GM12878 (cell line): ENCODE data around the gene BRD3. TPM values are rescaled to one million over a fixed set of nuclear protein-coding genes. Genes with fewer than 3 reads are reported as not detected.

Source experiments
- ATAC-seq: fragments of 200-7000 bp; cut with Tn5 transposase; 3 replicates; pipeline ENCODE4 v1.9.1; 2020; ENCODE audit warnings: mild to moderate bottlenecking, moderate library complexity
- BruUV-seq: library from RNA; stranded (reverse); fragments of 400-500 nt; replicated peaks from 2 replicates; lab custom pipeline; 2021; lab: Mats Ljungman, UMichigan
- CTCF ChIA-PET: fragments of 300-600 bp; sonication (Branson Sonifier 250); formaldehyde crosslinking; extraction: SDS; loops from one replicate; lab custom pipeline; 2021; ENCODE audit warnings: inconsistent platforms; lab: Yijun Ruan, JAX
- POLR2A ChIA-PET: fragments of 350-600 bp; formaldehyde crosslinking; extraction: SDS; loops from one replicate; lab custom pipeline; 2021; ENCODE audit warnings: inconsistent platforms; lab: Charles Lee
- RAD21 ChIA-PET: fragments of 300-600 bp; sonication (Branson Sonifier 250); formaldehyde crosslinking; loops from one replicate; lab custom pipeline; 2023; ENCODE audit warnings: antibody characterized with exemption; ENCODE audit not compliant: unreplicated experiment; lab: Charles Lee
- SMC1A ChIA-PET: fragments of 300-600 bp; sonication (Branson Sonifier 250); formaldehyde crosslinking; loops from one replicate; lab custom pipeline; 2023; ENCODE audit not compliant: unreplicated experiment, uncharacterized antibody; lab: Charles Lee
- DNase-seq: peaks from one replicate; pipeline ENCODE4 v3.0.0-alpha.2; 2011; ENCODE audit warnings: low read depth, low spot score
- FAIRE-seq: peaks from 3 replicates; lab custom pipeline; 2011; peaks lifted over from hg19 to GRCh38; lab: Jason Lieb, UNC
- H2AFZ ChIP-seq: 2 replicates; pipeline ENCODE4 v1.6.0; 2011; ENCODE audit warnings: low read depth, low read length, control low read depth; ENCODE audit not compliant: control insufficient read depth
- H3K27ac ChIP-seq: 2 replicates; pipeline ENCODE4 v1.5.1; 2011; ENCODE audit warnings: control low read depth; ENCODE audit not compliant: control insufficient read depth, insufficient read depth
- H3K27me3 ChIP-seq, 2 experiments: replicated peaks in 1 of 2; 2 replicates each; pipeline versions ENCODE4 v1.6.0 to v1.6.1; 2011; ENCODE audit warnings: low read length in 1 of 2; ENCODE audit not compliant: control insufficient read depth in 2 of 2, insufficient read depth in 2 of 2
- H3K36me3 ChIP-seq, 2 experiments: 2 replicates each; pipeline ENCODE4 v1.5.1; 2011; ENCODE audit warnings: low read length in 1 of 2; ENCODE audit not compliant: control insufficient read depth in 2 of 2, insufficient read depth in 2 of 2
- H3K4me1 ChIP-seq: 2 replicates; pipeline ENCODE4 v1.6.1; 2011; ENCODE audit warnings: mild to moderate bottlenecking, low read length, moderate library complexity, mixed read lengths; ENCODE audit not compliant: control insufficient read depth, insufficient read depth
- H3K4me2 ChIP-seq: 2 replicates; pipeline ENCODE4 v1.6.0; 2011; ENCODE audit warnings: control low read depth; ENCODE audit not compliant: control insufficient read depth, insufficient read depth
- H3K4me3 ChIP-seq: fragments of 200-600 bp; sonication (generic); 2 replicates; pipeline ENCODE4 v1.5.1; 2016
- H3K79me2 ChIP-seq: 2 replicates; pipeline ENCODE4 v1.6.0; 2011; ENCODE audit warnings: low read length; ENCODE audit not compliant: control insufficient read depth, insufficient read depth
- H3K9ac ChIP-seq: 2 replicates; pipeline ENCODE4 v1.8.0; 2011; ENCODE audit warnings: low read length, control low read depth, mixed read lengths; ENCODE audit not compliant: control insufficient read depth, insufficient read depth
- H3K9me3 ChIP-seq: replicated peaks from 3 replicates; pipeline ENCODE4 v1.5.1; 2011; ENCODE audit warnings: mild to moderate bottlenecking, low read length; ENCODE audit not compliant: control insufficient read depth, insufficient read depth
- H4K20me1 ChIP-seq: 2 replicates; pipeline ENCODE4 v1.6.0; 2011; ENCODE audit not compliant: control insufficient read depth, insufficient read depth
- BACH1 ChIP-seq: fragments of 450-650 bp; IDR thresholded peaks from 2 replicates; pipeline ENCODE4 v1.6.1; 2017; ENCODE audit warnings: mild to moderate bottlenecking, borderline replicate concordance
- BRCA1 ChIP-seq: IDR thresholded peaks from 2 replicates; pipeline ENCODE4 v1.6.1; 2011; ENCODE audit warnings: low read depth, low read length, improper control_type of control experiment
- HCFC1 ChIP-seq: fragments of 150-350 bp; IDR thresholded peaks from 2 replicates; pipeline ENCODE4 v1.6.1; 2014; ENCODE audit warnings: low read length
- IKZF2 ChIP-seq, 2 experiments: fragments of 450-650 bp; IDR thresholded peaks; 2 replicates each; pipeline ENCODE4 v1.6.1; 2017; ENCODE audit warnings: mild to moderate bottlenecking in 2 of 2, moderate library complexity in 2 of 2
- MYB ChIP-seq: fragments of 150-350 bp; IDR thresholded peaks from 2 replicates; pipeline ENCODE4 v1.6.1; 2014; ENCODE audit warnings: mild to moderate bottlenecking, low read depth, low read length, borderline replicate concordance
- NFXL1 ChIP-seq: fragments of 450-650 bp; IDR thresholded peaks from 2 replicates; pipeline ENCODE4 v1.6.1; 2017; ENCODE audit warnings: antibody characterized with exemption, mild to moderate bottlenecking, borderline replicate concordance
- RAD51 ChIP-seq: fragments of 450-650 bp; IDR thresholded peaks from 2 replicates; pipeline ENCODE4 v1.6.1; 2016; ENCODE audit warnings: moderate library complexity, mild to moderate bottlenecking, inconsistent platforms
- SP1 ChIP-seq: IDR thresholded peaks from one replicate; pipeline ENCODE4 v1.6.1; 2011; ENCODE audit warnings: low read depth, low read length
- SPI1 ChIP-seq: IDR thresholded peaks from 2 replicates; pipeline ENCODE4 v1.6.1; 2011; ENCODE audit warnings: low read depth, mild to moderate bottlenecking, low read length, moderate library complexity, borderline replicate concordance; ENCODE audit not compliant: insufficient read depth
- STAT3 ChIP-seq: IDR thresholded peaks from 2 replicates; pipeline ENCODE4 v1.6.1; 2011; ENCODE audit warnings: low read depth, low read length, improper control_type of control experiment
- SUZ12 ChIP-seq: fragments of 200-600 bp; sonication (generic); IDR thresholded peaks from one replicate; pipeline ENCODE4 v1.6.1; 2018; ENCODE audit warnings: antibody characterized with exemption, mild to moderate bottlenecking; ENCODE audit not compliant: unreplicated experiment
- TARDBP ChIP-seq: IDR thresholded peaks from 2 replicates; pipeline ENCODE4 v1.6.1; 2016; ENCODE audit warnings: borderline replicate concordance
- WRNIP1 ChIP-seq: IDR thresholded peaks from 2 replicates; pipeline ENCODE4 v1.6.1; 2011; ENCODE audit warnings: low read depth, low read length, improper control_type of control experiment, borderline replicate concordance
- WGBS: methylation state at CpG from one replicate; pipeline ENCODE4 v1.1.6; 2016; ENCODE audit warnings: low lambda C conversion rate; ENCODE audit not compliant: insufficient replicate concordance, insufficient coverage; ENCODE audit errors: missing lambda C conversion rate; 5-methylcytosine and 5-hydroxymethylcytosine counted together
- in situ Hi-C: fragments of 300-500 bp; cut with MboI; formaldehyde crosslinking; loops from 9 replicates; pipeline ENCODE4 v1.14.3; 2018; ENCODE audit warnings: mixed read lengths
- intact Hi-C: fragments of 100-400 bp; cut with micrococcal nuclease; formaldehyde crosslinking; loops from one replicate; pipeline ENCODE4 v1.14.2; 2022; ENCODE audit not compliant: unreplicated experiment
- polyA plus RNA-seq, 11 experiments: library from polyadenylated mRNA; depleted of rRNA in 4 of 11; unstranded in 6 of 11; stranded (reverse) in 5 of 11; fragments of >200 nt; fragmentation: Nextera tagmentation in 4 of 11; fragmentation: Illumina TruSeq in 1 of 11; extraction: Ambion mirVana in 4 of 11; extraction: Trizol in 1 of 11; gene quantifications; 1 replicate in 1 of 11; 2 replicates in 10 of 11; pipeline versions ENCODE4 v1.2.1 to v1.2.3, GENCODE V29; 2011 to 2016; ENCODE audit warnings: inconsistent platforms in 2 of 11, missing spikeins in 2 of 11, low read depth in 1 of 11
- total RNA-seq, 4 experiments: library from RNA; depleted of rRNA in 3 of 4; stranded (reverse); fragments of >200 nt in 3 of 4; fragmentation: Illumina TruSeq in 1 of 4; extraction: Trizol in 1 of 4; gene quantifications; 2 replicates each; pipeline versions ENCODE4 v1.2.1 to v1.2.3, GENCODE V29; 2013 to 2021
- TF ChIP-seq, protein P1 (sequence below): fragments of 450-650 bp; IDR thresholded peaks from 2 replicates; pipeline ENCODE4 v1.6.1; 2017; ENCODE audit warnings: borderline replicate concordance
- TF ChIP-seq, protein P2 (sequence below): fragments of 450-650 bp; conservative IDR thresholded peaks from 2 replicates; pipeline ENCODE4 v1.6.1; 2017; ENCODE audit warnings: mild to moderate bottlenecking, moderate library complexity
- TF ChIP-seq, protein P3 (sequence below): IDR thresholded peaks from 2 replicates; pipeline ENCODE4 v1.6.1; 2011; ENCODE audit warnings: low read depth, low read length, improper control_type of control experiment, borderline replicate concordance

BRD3 gene
- total and polyA plus RNA-seq, 10 of the 15 experiments (the other 5 are each of a cell fraction or from before 2014, with no cell fraction given): 0.53 to 20.8 (median 4.8) TPM

DNA sequence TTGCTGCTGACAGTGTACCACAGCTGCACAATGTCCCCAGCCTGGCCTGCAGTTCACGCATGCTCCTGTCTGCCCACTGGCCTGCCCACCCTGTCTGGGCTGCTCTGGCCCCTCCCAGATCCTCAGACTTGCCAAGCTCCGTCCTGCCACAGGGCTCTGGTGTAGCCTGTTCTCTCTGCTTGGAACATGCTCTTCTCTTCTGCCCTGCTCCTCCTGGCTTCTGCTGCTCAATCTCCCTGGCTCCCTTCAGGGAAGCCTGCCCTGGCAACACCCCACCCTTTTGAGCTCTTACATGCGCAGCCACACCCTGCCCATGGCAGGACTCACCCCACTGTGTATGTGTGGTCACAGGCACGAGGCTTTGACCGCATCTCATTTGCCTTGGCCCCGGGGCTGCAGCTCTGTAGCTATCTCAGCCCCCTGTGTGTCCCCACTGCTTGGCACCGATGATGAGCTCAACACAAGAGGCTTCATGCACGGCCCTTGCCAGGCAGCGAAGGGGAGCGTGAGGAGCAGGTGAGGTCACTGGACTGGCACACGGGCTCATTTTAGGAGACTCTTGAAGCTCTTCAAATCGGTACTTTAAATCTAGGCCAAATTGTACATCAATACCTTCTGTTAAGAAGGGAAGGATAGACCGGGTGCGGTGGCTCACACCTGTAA, 20.4 kb upstream of the BRD3 start (continued):
- TF ChIP-seq IKZF2 (IDR thresholded peaks at IDR 0.05) (no peak), BACH1 (no peak), STAT3 (no peak)

DNA sequence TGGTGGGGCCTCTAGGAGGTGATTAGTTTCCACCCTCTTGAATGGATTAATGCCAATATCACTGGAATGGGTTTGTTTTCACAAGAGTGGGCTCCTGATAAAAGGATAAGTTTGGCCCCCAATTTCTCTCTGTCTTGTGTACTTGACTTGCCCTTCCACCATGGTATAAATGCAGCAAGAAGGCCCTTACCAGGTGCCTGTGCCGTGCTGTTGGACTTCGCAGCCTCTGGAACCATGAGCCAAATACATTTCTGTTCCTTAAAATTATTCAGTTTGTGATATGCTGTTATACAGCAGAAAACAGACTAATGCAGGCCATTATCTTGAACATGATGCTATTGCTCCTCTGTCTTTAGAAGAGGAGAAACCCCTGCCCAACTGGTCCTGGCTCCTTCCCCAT, 17.8 kb upstream of the BRD3 start:
- POLR2A ChIA-PET: no interaction called here
- no peaks in the 10 kb centered on the region for H3K36me3 ChIP-seq
- H3K4me1 ChIP-seq: no peaks in the 10 kb centered on the region
- no peaks in the 10 kb centered on the region for H4K20me1 ChIP-seq
- RAD21 ChIA-PET: no interaction called here
- H3K9ac ChIP-seq: no peak overlapping the region
- H3K4me3 ChIP-seq: no peak overlapping the region
- FAIRE-seq (no peak), DNase-seq (no peak), ATAC-seq (no peak)
- H3K79me2 ChIP-seq: no peaks in the 10 kb centered on the region
- intact Hi-C loops (no loop called here), in situ Hi-C loops (no loop called here)
- SMC1A ChIA-PET: no interaction called here
- no TSS peak for BruUV-seq
- no peaks in the 10 kb centered on the region; a peak in 2 of 4 replicates for H3K27me3 ChIP-seq
- H3K4me2 ChIP-seq: no peak overlapping the region
- TF ChIP-seq, protein P1, sequence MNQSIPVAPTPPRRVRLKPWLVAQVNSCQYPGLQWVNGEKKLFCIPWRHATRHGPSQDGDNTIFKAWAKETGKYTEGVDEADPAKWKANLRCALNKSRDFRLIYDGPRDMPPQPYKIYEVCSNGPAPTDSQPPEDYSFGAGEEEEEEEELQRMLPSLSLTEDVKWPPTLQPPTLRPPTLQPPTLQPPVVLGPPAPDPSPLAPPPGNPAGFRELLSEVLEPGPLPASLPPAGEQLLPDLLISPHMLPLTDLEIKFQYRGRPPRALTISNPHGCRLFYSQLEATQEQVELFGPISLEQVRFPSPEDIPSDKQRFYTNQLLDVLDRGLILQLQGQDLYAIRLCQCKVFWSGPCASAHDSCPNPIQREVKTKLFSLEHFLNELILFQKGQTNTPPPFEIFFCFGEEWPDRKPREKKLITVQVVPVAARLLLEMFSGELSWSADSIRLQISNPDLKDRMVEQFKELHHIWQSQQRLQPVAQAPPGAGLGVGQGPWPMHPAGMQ: no peak
- TF ChIP-seq MYB: no peak
- TF ChIP-seq SPI1: no peak
- TF ChIP-seq NFXL1: no peak
- TF ChIP-seq SP1: no peak
- TF ChIP-seq BRCA1: no peak
- TF ChIP-seq SUZ12: no peak
- TF ChIP-seq HCFC1: no peak
- no peak for TF ChIP-seq WRNIP1
- TF ChIP-seq, protein P2, sequence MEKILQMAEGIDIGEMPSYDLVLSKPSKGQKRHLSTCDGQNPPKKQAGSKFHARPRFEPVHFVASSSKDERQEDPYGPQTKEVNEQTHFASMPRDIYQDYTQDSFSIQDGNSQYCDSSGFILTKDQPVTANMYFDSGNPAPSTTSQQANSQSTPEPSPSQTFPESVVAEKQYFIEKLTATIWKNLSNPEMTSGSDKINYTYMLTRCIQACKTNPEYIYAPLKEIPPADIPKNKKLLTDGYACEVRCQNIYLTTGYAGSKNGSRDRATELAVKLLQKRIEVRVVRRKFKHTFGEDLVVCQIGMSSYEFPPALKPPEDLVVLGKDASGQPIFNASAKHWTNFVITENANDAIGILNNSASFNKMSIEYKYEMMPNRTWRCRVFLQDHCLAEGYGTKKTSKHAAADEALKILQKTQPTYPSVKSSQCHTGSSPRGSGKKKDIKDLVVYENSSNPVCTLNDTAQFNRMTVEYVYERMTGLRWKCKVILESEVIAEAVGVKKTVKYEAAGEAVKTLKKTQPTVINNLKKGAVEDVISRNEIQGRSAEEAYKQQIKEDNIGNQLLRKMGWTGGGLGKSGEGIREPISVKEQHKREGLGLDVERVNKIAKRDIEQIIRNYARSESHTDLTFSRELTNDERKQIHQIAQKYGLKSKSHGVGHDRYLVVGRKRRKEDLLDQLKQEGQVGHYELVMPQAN: no peak
- no peak for TF ChIP-seq RAD51
- TF ChIP-seq TARDBP: no peak
- TF ChIP-seq, protein P3, sequence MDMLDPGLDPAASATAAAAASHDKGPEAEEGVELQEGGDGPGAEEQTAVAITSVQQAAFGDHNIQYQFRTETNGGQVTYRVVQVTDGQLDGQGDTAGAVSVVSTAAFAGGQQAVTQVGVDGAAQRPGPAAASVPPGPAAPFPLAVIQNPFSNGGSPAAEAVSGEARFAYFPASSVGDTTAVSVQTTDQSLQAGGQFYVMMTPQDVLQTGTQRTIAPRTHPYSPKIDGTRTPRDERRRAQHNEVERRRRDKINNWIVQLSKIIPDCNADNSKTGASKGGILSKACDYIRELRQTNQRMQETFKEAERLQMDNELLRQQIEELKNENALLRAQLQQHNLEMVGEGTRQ: no peak
- 44% methylated on average over 2 of the region's 2 CpGs for WGBS
- no peak overlapping the region for H2AFZ ChIP-seq
- CTCF ChIA-PET: interaction anchor here (1.6 kb wide), 1 partner anchor 13 kb away, joined by 4 read pairs; no protein-coding TSS in a partner anchor
- no peak overlapping the region for H3K27ac ChIP-seq
- no peaks in the 10 kb centered on the region for H3K9me3 ChIP-seq
